HG02623 (cell line): ENCODE results near the gene SHTN1.

ENCODE experiments used
- ATAC-seq: cut with Tn5 transposase; IDR thresholded peaks from one replicate; pipeline ENCODE4 v1.9.1; 2021; ENCODE audit warnings: moderate library complexity; ENCODE audit not compliant: unreplicated experiment

SHTN1 gene

DNA sequence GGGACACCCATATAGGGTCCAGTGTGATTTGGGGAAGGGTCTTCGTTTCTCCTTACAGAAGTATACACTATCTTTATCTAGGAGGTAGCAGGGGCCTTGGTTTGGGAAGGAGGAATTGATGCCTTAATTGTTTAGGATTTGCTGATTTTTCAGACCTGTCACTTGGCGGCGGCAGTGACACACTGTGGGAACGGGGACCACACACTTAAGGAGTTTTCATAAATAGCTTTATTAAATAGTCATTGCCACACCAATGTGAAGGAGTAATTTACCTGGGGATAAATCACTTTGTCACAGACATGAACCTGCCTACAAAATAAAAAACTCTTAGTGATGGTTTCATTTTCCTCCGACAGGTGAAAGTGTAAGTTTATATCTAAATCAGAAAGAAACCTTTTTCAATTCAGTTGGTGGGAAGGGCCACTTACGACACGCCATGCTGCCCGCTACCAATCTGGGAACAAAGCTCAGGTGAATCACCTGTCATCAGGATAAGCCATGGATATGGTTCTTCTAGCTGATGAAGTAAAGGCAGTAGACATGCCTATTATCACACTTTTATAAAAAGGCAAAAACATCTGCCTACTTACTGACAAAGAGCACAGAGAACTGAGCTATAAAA is 168.0 kb downstream of the SHTN1 start:
- ATAC-seq = no peak

DNA sequence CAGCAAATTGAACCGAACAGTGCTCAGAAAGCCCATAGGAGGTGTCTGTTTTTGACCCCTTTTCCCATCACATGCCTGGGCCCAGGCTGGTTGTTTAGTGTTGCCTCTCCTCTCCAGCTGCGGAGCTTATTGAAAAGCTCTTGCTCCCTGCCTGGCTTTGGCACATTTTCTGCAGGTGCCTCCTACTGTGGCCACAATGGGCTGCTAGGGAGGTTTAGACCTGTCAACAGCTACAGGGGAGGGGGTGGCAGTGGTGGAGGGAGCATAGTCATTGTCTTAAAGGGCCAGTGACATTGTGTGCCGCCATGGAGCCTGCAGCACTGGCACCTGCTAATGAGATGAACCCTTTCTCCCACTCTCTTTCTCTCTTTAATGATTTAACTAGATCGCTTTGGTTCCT is 168.9 kb downstream of the SHTN1 start:
- ATAC-seq = no peak

DNA sequence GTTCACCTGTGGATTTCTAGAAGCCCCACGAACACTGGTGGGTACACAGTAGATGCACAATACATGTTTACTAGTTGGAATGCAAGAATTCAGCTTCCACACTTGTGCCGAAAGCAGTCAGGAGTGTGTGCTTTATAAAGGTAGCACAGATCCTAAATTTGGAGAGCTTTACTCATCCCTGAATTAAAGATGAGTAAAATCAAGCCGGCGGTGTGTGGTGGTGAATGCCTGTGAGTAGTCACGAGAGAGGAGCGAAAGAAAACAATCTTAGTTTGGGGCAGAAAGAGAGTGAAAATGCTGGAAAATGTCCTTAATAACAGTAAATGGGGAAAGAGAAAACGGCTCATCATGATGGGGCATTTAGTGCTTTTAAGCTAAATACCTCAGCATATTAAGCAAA is 169.3 kb downstream of the SHTN1 start:
- no peak for ATAC-seq

DNA sequence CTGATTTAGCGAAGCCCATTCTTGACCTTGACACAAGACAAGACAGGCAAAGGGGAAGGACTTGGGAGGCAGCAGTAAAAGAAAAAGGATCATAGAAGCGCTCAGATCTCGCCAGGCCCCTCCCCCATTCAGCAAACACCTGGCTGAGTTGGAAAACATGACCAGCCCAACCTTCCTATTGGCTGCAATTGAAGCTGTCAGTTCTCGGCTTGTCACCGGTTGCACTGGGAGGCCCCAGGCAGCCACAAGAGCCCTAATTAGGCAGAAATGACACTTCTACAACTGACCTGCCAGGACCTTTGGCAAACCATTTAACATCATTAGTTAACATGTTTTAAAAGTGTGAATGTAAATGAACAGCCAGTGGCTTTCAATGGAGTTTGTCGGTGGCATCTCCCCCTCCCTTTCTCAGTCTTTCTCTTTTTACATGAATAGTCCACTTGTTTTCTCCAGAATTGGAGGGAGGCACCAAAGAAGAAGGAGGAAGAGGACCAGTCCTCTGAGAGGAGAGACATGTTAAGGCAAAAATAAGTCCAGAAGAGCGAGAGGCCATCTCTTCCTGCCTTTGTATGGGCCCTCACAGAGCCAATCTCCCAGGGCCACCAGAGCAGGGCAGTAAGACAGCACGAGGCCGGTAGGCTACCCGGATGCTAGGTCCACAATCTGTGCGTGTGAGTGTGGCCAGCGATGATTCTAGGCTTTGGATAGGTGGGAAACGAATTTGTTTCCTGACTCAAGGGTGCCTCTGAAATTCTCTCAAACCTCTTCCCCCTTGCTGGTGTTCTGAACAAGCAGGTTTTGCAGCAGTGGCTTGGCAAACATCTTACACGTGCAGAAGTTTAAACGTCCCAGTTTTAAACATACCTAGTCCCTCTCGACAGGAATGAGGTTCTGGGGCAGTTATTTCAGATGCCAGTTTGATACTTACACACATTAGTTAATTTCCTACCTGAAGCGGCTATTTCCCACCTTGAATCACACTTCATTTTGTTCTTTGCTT is 170.7 kb downstream of the SHTN1 start:
- no peak for ATAC-seq

DNA sequence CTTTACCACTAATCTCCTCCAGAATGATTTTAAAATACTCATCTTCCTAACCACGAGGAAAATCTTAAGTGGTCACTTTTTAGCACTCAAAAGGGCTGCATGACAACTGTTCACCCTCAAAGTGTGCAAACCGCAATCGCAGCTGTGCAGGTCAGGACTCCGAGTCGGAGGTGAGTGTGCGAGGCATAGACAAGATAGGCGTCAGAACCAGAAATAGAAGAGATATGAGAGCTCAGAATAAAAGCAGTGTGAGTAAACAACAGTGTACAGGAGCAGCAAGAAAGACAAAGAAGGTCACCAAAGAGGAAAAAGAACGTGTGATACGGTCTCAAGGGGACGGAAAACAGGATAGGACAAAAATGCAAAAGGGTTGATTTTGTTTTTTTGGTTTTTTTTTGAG is 173.2 kb downstream of the SHTN1 start:
- no peak for ATAC-seq
